ENCODE data around the gene PRR33.

DNA sequence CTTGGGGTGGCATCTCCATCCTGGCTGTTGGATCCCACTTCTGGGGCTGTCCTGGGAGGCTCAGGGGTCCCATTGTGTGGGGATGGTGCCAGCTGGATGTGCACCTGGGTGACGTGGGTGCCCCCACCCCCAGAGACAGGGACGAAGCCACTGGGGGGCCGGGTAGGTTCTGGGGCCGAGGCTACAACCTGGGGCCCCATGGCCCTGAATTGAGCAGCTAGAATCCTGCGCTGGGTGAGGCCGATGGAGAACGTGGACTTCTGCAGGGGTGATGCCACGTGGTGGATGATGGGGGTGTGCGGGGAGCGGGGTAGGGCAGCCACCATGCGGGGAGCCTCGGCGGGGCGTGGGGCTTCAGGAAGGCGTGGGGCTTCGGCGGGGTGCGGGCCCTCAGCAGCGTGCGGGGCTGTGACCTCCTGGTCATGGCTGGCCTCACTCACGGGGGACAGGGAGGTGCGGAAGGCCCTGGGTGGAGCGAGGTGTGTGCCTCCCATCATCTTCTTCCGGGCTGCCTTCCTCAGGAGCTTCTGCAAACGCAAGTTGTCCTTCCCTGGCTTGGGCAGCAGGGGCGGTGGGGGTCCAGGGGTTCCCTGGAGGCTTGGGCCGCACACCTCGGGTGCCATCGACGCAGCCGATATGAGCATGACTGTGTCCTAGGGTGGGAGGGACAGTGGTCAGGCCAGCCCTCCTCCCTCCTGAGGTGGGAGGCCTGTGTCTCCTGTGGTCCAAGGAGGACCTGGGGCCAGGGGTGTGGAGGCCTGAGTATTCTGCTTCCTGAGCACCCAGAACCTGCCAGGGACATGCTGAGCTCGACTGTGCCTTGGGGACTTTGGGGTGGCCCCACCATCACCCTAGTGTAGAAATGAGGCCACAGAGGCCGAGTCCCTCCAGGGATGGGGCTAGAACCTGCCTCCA lies 1.5 kb downstream of the PRR33 start:
- no peak for TF ChIP-seq CTCF (IDR thresholded peaks at IDR 0.05; ENCODE audit: borderline replicate concordance, extremely low read depth, low read length, poor library complexity, severe bottlenecking)
- no peak for TF ChIP-seq EZH2 (IDR thresholded peaks at IDR 0.05; ENCODE audit: borderline replicate concordance, low read depth, low read length, severe bottlenecking)

Data from DND-41 (cell line).